GM19328 (cell line): Measurements from ENCODE around the gene TXK.

Experiments used
- ATAC-seq: cut with Tn5 transposase; IDR thresholded peaks from one replicate; pipeline ENCODE4 v1.9.1; 2021; ENCODE audit warnings: mild to moderate bottlenecking, moderate library complexity; ENCODE audit not compliant: unreplicated experiment

Gene TXK

DNA sequence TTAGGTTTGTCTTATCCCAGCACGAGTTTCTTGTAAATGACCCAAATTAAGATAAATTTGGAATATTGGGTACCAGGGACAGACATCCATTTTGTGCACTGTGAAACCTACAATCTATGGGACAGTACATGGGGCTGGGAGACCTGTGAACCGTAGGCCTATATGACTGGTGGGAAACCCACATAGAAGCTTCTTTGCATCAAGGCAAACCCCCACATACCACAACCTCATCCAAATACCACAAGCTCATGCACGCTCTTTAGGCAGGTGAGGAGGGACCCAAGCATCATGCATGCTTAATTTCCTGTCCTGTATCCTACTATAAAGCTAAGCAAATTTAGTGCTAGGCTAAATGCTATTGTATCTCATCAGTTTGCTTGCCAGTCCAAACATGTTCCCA is 69.7 kb downstream of the TXK start:
- ATAC-seq, result peak; percentile 69

DNA sequence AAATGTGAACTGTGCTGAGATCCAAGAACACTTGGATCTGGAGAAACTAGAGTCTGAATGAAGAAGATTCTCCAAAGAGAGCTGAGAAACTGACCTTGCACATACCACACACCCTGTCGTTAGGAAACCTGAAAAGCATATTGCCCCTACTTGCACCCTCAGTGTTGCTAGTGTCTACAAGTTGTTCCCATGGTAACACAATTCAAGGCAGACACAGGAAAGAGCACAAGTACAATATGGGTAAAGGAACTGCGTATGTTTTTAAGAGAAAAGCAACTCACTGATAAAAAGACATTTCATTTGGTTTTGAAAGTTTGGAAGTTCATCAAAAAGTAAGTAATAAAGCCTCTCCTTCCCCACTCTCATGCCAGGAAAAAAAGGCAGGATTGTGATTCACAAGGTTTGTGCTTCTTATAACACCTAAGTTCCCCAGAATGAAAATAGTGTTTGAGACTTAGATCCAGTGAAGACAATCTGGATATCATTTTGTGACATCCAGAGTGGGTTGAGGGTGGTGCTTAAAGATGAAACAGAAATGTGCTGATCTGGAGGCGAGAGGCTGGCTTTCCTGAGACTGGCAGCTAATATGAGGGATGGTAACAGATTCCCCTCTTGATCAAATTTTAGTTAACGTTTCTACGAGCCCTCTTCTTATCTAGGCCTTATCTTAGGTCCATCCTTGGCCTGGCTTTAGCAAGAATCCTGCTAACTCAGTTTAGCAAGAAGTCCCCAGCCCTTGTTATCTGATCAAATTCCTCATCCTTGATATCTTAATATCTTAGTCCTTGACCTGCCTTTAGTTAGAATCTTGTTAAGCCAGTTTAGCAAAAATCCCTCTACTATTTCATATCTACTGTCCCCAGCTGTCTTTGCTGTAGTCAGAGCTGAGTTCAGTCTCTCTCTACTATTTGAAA is 75.2 kb downstream of the TXK start:
- ATAC-seq, result no peak

DNA sequence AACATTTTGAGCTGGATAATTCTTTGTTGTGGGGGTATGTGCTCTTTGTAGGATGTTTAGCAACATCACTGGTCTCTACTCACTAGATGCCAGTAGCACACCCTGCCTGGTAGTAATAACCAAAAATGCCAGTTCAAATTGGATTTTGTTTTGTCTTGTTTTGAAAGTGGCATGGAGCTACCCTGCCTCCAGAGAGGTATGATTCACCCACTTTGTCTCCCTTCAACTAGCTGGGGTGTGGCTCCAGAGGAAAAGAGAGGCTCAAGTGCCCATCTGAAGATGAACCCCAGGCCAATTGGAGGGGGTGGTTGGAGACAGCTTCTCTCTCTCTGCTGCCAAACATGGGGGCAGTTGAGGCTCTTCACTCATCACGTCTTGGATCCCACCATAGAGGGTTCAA is 83.0 kb downstream of the TXK start:
- no peak for ATAC-seq

DNA sequence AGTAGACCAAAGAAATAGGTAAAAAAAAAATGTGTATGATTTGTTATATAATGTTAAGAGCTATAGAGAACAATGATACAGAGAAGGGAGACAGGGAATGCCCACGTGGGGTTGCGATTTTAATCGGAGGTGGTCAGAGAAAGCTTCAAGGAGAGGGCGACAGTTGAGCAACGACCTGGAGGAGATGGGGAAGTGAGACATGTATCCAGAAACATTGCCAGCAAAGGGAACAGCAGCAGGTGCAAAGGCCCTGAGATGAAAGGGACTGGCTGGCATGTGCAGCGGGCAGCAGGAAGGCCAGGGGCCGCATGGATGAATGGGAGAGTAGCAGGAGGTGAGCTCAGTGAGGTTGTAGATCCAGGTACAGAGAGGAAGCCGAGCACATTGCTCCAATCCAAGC is 84.6 kb downstream of the TXK start:
- ATAC-seq, result no peak

GRCh38 chr4:48047896-48048295 is 86.2 kb downstream of the TXK start:
- ATAC-seq, result no peak

DNA sequence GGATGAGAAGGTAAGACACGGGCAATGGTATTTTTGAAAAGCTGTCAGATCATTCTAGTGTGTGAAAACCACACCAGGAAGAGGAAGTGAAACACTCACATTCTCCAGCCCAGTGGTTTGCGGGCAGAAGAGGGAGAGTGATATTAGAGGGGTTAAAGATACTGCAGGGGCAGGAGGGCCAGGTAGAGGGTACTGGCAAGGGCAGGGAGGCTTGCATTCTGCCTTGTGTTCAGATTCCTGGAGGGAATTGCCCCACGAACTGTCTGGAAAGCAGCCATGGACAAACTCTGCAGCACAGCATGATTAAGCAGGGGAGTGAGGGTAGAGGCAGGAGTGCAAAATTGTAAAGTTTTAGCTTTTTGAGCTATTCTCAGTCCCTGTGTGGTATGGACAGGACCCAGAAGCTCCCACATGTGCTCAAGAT is 86.6 kb downstream of the TXK start:
- peak; percentile 97 for ATAC-seq

- ATAC-seq, result no peak
Observed at GRCh38 chr4:48046059-48046458, 88.0 kb downstream of the TXK start.

DNA sequence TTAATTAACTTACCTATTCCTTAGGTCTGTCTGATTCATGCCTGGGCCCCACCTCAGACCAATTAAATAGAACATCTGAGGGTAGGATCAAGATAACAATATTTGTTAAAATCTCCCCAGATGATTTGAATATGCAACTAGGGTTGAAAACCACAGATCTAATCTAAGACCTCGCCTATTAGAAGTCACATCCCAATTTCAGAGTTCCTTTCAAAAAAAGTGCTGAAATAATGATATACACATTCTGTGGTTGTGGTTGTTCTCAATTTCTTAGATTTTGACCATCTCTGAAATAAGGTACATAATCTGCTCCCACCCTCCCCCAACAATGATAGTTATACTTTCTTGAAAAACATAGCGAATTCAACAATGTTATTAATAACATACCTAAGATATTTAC is 89.8 kb downstream of the TXK start:
- no peak for ATAC-seq

DNA sequence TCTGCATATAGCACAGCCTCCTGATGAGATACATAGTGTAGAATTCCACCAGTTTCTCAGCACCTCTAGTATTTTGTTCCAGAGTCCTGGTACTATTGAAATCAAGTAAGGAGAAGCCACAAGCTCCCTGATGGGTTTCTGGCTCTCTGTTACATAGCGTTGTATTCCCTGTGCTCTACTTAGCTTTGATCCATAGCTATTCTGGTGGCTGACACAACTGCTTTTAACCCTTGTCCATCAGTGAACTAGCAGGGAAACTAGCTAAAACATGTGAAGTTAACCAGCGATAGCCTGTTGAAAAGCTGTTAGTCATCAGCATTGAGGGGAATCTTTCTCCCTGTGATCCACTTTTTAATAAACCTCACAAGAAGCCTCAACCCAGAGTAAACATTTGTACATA is 90.5 kb downstream of the TXK start:
- ATAC-seq, result no peak

DNA sequence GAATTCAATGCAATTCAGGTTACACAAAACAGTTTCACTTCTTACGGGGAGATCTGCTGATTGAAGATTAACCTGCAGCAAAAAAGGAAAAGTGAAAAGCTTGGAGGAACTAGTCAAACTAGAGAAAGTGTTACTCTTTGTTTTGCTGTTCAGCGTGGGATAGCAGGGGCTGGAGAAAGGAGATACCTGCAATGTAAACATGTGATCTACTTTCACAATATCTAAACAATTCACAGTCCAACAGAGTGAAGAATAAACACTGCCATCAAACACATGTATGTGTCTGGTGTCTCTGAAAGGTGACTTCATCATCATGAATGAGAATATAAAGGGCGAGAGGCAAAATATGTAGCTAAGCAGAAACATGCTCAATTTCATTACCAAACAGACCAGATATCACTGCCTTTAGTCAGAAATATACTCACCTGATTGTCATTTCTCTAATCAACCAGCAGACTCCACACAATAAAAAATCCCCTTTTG is 91.0 kb downstream of the TXK start:
- no peak for ATAC-seq

- no peak for ATAC-seq
Observed at GRCh38 chr4:48041535-48042137, 92.4 kb downstream of the TXK start.

GRCh38 chr4:48039561-48039960 is 94.5 kb downstream of the TXK start:
- ATAC-seq, result no peak

GRCh38 chr4:48038666-48039065 is 95.4 kb downstream of the TXK start:
- ATAC-seq, result no peak

- ATAC-seq, result no peak
Observed at GRCh38 chr4:48037117-48037462, 97.0 kb downstream of the TXK start.

DNA sequence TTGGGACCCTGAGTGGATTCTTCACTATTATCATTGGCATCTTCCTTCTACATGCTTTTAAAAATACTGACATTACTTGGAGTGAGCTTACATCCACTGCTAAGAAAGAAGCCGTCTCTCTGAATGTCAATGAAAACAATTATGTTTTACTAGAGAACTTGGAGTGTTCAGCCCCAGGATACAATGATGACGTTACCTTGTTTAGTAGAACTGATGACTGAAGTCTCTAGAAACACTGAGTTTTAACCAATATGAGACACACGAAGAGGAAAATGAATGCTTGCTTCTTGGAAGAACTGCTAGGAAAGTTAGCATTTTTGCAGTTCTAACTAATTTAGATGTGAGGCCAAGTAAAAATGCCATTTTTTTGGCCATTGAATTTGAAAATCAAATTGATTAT is 98.1 kb downstream of the TXK start:
- no peak for ATAC-seq

DNA sequence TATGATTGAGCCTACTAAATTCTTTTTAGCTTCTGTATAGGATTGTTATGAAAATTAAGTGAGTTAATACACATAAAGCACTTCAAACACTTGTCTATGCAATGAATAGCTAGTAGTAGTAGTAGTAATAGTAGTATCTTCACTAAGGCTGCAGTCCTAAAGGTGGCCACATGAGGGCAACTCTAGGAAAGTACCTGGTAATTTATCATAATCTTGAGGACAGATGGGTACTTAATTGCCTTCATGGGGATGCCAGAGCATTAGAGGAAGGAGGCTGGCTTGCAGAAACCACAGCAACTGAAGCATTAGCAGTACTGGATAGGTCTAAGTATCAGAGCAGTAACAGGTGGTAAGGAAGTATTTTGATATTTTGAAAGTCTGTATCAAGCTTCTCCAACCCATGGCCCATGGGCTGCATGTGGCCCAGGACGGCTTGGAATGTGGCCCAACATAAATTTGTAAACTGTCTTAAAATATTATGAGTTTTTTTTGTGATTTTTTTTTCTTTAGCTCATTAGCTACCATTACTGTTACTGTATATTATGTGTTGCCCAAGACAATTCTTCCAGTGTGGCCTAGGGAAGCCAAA is 100.1 kb downstream of the TXK start:
- no peak for ATAC-seq

GRCh38 chr4:48033412-48033811 is 100.6 kb downstream of the TXK start:
- ATAC-seq, result no peak

DNA sequence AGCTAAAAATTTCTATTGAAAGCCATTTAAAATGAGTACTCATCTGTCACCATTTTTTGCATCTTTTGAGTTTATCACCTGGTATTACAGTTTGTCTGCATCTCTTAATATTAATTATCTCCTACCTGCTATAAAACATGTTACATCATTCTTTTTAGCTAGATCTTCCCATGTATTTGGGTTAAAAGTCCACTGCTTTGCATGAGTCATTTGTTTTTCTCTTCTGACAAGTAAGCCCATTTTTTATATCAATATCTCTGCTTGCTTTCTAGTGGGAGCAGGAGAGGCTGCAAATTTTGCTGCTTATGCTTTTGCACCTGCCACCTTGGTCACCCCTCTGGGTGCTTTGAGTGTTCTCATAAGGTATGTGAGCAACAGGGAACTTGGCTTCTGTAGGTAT is 101.3 kb downstream of the TXK start:
- ATAC-seq, result no peak

DNA sequence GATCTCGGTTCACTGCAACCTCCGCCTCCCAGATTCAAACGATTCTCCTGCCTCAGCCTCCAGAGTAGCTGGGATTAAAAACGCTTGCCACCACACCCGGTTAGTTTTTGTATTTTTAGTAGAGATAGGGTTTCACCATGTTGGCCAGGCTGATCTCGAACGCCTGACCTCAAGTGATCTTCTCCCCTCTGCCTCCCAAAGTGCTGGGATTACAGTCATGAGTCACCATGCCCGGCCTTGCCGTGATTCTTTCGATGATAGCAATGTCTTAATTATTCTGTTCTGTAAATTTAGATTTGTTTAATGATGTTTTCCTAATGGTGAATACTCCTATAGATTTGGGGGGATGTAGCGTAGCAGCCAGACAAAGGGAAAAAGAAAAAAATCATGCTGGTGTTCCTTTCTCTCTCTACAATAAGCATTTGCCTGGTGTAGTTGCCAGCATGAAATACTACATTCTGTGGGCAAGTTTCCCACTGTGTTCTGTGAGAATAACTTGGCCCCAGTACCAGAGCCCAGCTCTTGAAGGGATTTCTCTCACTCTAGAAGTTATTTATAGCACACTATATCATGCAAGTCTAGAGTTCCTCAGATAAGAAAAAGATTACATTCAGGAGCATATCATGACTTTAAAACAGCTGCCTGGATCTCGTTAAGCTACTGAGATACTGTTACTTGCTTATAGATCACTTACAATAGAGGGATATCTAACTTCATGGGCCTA is 102.1 kb downstream of the TXK start:
- no peak for ATAC-seq

DNA sequence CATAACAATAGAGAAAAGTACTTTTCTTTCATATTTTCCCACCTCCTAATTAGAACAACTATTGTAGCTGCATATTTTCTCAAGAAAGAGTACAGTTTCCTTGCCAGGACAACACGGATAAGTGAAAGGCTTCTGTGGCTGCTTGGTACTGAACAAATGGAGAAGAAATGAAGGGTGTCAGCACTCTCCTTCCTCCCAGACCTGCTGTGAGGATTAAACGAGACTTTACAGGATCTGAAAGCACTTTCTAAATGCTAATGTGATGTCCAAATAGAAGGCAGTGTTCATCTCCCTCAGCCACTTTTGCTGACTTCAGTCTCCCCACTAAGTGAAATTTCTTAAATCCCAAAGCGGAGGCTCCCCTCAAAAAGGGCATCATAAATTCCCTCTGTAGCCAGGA is 103.6 kb downstream of the TXK start:
- ATAC-seq, result no peak

- peak; percentile 73 for ATAC-seq
Observed at GRCh38 chr4:48028696-48029095, 105.4 kb downstream of the TXK start.
